GM18519 (cell line): ENCODE data around the gene ID3.

Source experiments
- ATAC-seq: cut with Tn5 transposase; IDR thresholded peaks from one replicate; pipeline ENCODE4 v1.9.1; 2021; ENCODE audit warnings: mild to moderate bottlenecking, moderate library complexity; ENCODE audit not compliant: unreplicated experiment, low FRiP score

Gene ID3

GRCh38 chr1:23567996-23568607, 8.8 kb upstream of the ID3 start:
- no peak for ATAC-seq

GRCh38 chr1:23567629-23567995, 8.3 kb upstream of the ID3 start:
- no peak for ATAC-seq

DNA sequence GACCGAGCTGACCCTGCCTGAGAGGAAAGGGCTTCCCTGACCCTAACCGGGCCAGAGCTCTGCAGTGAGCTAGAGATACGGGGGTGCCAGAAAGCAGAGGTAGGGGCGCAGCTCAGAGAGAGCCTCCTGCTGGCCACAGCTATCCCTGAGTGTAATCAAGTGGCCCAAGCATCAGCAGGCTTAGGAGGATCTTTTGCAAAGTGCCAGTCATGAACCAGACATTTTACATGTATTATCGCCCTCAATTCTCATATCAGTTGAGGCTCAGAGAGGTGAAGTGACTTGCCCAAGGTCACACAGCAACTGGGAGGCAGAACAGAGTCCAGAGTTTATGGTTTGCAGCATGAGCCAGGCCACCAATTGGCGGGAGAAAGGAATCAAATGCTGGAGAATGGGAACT, 7.0 kb upstream of the ID3 start:
- ATAC-seq, result no peak

- ATAC-seq, result no peak
Measured at GRCh38 chr1:23565776-23566175, 6.5 kb upstream of the ID3 start.

GRCh38 chr1:23564529-23565122, 5.3 kb upstream of the ID3 start:
- no peak for ATAC-seq

DNA sequence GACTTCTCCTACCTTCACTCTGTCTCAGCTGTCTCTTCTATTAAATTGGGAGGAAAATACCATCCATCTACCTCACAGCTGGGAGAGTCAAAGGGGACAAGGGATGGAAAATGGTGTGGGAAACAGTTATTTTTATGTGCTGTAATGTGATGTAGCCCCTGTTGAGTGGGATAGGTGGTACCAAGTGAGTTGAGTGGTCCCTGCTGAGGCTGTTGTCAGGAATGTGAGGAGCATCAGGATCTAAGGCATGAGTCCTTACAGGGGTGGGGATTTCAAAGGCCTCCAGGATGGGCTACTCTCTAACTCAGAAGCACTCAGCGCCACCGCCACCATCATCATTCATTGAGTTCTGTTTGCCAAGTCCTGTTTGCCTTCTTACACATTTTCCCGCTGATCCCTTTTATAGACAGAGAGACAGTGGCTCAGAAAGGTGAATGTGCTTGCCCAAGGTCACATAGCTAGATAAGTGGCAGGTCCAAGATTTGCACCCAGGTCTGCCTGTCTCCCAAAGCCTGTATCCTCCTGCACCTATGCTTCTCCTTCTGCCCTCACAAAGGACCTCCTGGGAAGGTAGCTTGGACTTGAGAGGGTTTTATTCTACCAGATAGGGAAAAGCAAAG, 4.6 kb upstream of the ID3 start:
- no peak for ATAC-seq

- ATAC-seq, result no peak
Measured at GRCh38 chr1:23563003-23563402, 3.7 kb upstream of the ID3 start.

- ATAC-seq, result no peak
Measured at GRCh38 chr1:23562137-23562876, 3.0 kb upstream of the ID3 start.

DNA sequence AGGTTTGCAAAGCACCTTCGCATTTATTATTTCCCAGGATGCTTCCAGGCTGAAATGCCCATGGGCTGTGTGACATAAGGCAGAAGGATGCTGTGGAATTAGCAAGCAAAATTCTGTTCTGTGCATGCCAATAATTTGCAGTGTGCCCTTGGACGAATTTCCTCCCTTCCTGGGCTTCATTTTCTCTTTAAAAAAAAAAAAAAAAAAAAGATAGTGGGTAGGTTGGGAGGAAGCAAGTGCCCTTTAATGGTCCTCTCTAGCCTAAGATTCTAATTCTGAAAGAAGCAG, 2.5 kb upstream of the ID3 start:
- no peak for ATAC-seq

GRCh38 chr1:23561076-23561812, 1.9 kb upstream of the ID3 start:
- ATAC-seq, result no peak

DNA sequence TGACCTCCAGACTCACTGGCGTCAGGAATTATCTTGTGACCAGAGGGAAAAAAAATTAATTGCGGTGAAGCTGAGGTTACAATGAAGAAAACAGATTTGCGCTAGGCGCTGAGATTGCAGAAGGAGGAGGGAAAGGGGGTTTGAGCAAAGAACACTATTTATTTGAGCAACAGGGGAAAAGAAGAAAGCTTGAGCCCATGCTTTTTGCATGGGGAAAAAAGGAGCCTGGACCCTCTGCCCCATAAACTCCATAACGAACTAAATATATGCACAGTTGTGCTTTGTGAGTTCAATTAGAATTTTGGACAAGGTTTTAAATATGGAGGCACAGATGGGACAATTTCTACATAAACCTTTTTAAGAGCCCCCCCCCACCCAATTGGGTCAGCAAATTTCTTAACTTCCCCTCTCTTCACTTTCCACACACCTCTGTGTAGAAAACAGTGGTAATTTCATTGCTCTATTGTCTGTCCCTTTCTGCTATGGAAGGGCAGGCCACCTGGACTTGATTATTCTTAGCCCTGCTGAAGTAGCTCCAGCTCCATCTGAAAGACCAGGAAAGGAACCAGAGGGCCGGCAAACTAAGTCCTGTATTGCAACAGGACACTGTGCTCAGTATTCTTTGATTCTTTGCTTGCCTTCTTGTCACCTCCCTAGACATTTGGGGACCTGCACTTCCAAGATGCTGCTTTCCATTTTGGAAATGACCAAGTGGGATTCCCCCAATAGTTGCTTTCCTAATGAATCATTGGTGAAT, 862 bp upstream of the ID3 start:
- no peak for ATAC-seq

GRCh38 chr1:23558872-23559135, 497 bp downstream of the ID3 start:
- ATAC-seq, result no peak

DNA sequence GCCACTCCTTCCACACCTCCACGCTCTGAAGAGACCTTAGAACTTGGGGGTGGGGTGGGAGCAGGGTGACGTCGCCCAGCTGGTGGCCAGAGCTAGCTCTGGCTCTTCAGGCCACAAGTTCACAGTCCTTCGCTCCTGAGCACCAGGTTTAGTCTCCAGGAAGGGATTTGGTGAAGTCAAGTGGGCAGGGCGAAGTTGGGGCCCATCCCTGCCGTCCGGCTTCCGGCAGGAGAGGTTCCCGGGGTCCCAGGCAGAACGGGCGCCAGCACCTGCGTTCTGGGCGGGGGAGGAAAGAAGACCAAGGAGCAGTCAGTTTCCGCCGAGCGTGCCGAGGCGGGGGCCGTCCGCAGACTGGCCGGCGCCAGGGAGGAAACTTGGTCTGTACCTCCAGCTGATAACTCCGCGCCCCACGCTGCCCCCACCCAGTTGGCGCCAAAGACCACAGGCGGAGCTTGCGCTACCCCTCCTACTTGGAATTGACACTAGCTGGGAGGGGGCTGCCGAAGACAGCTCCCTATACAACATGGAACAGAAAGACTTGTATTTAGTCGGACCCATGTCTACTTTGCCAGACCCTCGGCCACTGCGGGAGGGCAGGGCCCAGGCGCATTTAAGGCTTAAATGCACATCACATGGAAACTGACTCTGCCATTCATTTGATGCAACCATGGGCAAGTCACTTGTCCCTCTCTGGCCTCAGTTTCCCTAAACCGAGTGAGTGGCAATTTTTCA, 995 bp downstream of the ID3 start:
- no peak for ATAC-seq

DNA sequence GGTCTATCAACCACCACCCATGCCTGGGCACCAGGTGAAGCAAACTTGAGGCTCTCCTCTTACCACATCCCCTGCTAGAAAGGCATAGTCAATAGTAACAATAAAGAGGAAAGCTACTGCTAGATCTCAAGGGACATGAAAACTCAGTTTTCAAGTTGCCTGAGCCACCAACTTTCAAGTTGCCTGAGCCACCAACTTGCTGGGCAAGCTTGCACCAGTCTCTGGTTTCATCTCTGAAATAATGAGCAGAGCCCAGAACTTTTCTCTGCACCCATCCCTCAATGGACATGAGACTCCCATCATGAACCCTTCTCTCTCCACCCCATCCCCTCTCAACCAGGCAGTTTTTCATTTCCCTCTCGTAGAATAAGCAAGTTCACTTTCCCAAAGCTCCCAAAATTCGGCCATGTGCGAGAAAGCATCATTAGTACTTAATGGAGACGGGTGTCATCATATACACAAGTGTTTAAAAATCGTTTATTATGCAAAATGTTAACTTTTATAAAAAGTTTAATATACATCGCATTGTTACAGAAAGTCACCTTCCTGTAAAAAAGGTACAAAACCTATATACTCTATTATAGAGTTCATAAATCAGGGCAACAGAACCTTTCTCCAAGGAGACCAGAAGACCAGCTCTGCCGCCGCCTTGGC, 1.7 kb downstream of the ID3 start:
- ATAC-seq, result no peak

- ATAC-seq, result no peak
Measured at GRCh38 chr1:23556635-23557470, 2.4 kb downstream of the ID3 start.

DNA sequence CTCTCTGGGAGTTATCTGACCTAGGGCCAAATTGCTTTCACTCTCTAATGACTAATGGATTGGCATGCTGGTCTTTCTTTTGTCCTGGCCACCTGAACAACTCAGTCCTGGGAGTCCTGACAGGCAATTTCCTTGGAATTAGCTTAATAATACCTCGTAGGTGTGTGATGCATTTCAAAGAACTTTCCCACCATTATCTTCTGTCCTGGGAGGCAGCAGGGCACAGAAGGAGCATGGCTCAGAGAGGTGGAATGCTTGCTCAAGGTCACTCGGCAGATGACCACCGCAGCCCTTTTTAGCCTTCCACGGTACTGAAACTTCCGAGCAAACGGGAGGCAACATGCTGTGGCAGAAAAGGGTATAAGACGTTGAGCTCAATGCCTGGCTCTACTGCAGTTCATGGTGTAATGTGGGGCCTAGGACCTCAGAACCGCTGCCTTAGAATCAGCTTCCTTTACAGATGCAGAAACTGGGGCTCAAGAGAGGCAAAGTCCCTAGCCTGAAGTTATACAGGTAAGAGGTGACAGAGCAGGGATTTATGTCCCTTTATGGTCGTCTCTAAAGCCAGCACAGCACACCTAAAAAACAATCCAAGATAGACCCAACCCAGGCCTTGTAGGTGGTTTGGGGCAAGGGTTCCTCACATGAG, 3.2 kb downstream of the ID3 start:
- no peak for ATAC-seq

DNA sequence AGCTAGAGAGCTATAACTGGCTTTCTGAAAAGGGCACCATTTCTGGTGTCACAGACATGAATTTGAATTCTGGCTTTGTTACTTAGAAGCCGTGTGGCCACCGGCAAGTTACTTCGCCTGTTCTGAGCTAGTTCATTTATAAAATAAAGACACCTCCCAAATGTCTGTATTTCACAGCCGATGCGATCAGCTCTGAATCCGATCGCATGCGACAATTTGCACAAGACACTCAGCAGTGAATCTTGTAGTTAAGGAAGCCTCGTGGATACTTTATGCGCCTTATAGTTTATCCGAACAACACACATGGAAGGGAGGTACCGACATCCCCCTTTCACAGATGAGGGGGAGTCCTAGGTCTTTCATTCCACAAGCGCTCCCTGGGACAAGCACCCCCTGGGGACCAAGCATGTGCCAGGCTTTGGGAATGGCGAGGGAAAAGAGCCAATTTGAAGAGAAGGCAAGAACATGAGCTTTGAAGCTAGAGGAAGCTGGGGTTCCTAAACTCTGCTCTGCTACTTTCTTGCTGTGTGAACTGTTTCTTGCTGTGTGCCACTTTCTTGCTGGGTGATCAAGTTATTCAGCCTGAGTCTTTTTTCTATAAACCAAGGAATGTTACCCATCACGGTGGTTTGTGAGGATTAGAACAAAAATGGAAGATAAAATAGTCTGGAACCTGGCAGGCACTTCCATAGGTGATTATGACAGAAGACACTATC, 3.9 kb downstream of the ID3 start:
- ATAC-seq, result no peak
